AML-193 (cell line): ENCODE measurements around the gene NPSR1.
"Not testable (repeated sequence)": the region's sequence is repeated elsewhere in the genome, so short reads cannot be mapped to it uniquely, and the experiment has no call there.

Experiments
- DNase-seq, 2 experiments: peaks; one replicate each; lab custom pipeline; 2025; lab: John Stamatoyannopoulos, UW

The NPSR1 gene, protein sequence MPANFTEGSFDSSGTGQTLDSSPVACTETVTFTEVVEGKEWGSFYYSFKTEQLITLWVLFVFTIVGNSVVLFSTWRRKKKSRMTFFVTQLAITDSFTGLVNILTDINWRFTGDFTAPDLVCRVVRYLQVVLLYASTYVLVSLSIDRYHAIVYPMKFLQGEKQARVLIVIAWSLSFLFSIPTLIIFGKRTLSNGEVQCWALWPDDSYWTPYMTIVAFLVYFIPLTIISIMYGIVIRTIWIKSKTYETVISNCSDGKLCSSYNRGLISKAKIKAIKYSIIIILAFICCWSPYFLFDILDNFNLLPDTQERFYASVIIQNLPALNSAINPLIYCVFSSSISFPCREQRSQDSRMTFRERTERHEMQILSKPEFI

GRCh38 chr7:34657632-34658268 lies at the start of gene NPSR1:
TSS of gene NPSR1 (plus strand) at chr7:34658218. CDS start at chr7:34658413, 195 bp downstream.
- no peak for DNase-seq

DNA sequence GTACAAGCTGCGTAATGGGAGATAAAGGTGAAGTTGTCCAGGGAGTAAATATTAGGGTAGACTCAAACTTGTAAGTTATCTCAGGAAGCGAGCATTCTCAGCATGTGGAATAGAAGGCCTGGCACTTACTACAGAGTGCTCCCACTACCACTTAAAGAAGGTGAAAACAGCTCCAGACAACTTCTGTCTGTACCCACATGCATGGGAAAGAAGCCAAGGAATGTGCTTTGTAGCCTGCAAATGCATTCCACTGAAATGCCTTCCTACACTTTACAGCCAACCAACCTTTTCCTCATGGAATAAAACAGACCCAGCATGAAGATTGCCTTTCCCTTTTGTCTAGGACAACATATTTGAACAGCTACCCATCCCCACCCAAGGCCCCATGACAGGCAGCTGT lies 45.4 kb upstream of the NPSR1 start:
- no peak for DNase-seq

- DNase-seq = no peak
These were observed 37.6 kb upstream of the NPSR1 start for GRCh38 chr7:34620425-34620824.

DNA sequence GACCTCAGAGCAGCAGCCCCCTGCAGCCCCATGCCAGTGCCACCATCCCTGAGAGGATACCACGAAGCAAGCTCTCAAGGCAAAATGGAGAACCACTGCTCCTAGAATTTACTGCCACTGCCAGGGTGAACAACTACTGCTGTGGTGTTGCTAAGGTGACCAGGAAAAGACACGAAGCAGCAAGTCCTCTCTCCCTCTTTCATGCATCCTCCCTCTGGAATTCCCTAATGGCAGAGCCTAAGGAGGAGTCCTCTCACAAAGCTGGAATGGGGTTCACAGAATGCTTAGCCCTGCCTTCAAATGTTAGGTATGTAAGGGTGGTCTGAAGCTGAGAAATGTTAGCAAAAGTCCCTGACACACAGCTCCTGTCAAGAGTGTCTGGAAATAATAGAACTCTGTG lies 35.8 kb upstream of the NPSR1 start:
- no peak for DNase-seq

- no peak for DNase-seq
These were observed 35.2 kb upstream of the NPSR1 start for GRCh38 chr7:34622771-34623250.

DNA sequence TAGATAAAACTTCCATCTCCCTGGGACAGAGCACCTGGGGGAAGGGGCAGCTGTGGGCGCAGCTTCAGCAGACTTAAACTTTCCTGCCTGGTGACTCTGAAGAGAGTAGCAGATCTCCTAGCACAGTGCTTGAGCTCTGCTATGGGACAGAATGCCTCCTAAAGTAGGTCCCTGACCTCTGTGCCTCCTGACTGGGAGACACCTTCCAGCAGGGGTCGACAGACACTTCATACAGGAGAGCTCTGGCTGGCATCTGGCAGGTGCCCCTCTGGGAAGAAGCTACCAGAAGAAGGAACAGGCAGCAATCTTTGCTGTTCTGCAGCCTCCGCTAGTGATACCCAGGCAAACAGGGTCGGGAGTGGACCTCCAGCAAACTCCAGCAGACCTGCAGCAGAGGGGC lies 29.4 kb upstream of the NPSR1 start:
- DNase-seq = not testable (repeated sequence)

DNA sequence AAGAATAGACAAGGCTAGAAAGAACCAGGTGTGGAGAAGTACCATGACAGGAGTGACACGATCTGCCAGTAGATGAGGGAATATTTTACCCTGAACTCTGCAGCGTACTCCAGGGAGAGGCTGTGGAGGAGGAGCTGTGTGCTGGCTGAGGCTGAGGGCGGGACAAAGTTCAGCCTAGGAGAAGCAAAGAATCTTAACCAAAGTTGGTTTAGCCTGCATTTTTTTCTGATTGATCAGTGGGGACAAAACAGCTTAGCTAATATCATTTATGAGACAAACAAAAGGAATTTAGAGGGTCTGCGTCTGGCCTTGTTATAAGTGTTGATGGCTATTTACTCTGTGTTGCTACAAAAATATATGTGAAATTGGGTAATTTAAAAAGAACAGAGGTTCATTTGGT lies 5.2 kb upstream of the NPSR1 start:
- no peak for DNase-seq

GRCh38 chr7:34653787-34654186 lies 4.2 kb upstream of the NPSR1 start:
- DNase-seq = no peak

DNA sequence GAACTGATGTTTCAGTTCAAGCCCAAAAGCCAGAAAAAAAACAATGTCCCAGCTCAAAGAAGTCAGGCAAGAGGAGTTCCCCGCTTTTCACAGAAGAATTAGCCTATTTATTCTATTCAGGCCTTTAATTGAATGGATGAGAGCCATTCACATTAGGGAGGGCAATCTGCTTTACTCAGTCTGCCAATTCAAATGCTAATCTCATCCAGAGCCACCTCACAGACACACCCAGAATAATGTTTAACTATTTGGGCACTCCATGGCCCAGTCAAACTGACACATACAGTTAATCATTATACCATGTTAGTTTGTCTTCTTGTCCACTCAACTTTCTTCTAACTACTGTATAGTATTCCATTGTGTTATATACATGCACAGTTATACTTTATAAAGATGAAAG lies 2.6 kb upstream of the NPSR1 start:
- no peak for DNase-seq

GRCh38 chr7:34656041-34656440 lies 2.0 kb upstream of the NPSR1 start:
- no peak for DNase-seq

- no peak for DNase-seq
These were observed 1.6 kb downstream of the NPSR1 start for GRCh38 chr7:34659472-34660075.

DNA sequence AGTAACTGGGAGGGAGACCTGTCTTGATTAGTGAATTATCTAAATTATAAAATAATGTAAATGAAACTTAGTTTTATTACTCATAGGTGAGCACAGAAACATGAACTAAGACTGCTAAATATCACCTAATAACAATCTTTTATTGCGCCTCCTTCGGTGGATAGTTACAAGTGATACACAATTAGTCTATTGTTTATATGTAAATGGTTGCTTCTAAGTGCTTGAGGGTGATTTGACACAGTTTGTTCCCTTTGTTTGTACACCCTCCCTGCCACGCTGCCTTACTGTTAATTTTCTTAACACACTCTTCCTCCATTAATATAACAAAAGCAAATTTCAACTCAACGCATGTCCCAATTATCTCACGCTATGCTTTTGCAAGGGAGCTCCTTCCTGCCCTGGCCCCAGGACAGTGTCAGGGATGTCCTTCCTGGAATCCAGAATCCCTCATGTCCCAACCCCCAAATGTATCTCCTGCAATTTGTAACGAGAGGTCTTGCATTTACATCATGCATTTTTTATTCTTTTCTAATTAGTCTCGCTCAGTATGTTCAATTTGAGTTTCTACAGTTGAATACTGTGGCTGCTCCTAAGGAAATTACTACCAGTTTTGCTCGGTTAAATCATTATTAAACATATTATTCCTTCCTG lies 4.2 kb downstream of the NPSR1 start:
- no peak for DNase-seq

- no peak for DNase-seq
These were observed 6.7 kb downstream of the NPSR1 start for GRCh38 chr7:34664755-34665154.

- DNase-seq = no peak
These were observed 14.4 kb downstream of the NPSR1 start for GRCh38 chr7:34672430-34672829.

GRCh38 chr7:34673066-34673465 lies 15.0 kb downstream of the NPSR1 start:
- no peak for DNase-seq

DNA sequence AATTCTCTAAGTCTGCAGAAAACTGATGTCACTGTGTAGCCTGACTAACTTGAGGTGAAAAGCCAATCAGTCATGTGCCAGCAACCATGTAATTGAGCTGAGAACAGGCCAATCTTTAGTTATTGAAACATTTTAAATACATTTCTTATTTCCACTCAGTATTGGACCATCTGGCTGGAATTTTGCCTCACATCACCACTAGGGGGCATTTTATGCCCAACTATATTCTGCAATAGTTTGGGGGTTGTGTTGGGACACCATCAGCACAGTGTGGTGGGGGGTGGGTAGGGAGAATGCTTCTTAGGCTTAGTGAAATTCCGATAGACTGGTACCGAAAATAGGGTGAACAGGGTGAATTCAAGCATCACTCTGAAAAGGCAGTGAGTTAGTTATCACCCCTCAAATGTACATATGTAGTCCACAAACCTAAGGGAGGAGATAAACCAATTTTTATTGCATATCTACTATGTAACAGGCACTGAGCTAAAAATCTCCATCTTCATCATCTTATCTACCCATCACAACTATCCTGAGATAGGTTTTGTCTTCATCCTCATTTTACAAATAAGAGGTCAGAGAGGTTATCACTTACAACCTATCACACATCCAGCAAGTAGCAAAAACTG lies 17.8 kb downstream of the NPSR1 start:
- no peak for DNase-seq

DNA sequence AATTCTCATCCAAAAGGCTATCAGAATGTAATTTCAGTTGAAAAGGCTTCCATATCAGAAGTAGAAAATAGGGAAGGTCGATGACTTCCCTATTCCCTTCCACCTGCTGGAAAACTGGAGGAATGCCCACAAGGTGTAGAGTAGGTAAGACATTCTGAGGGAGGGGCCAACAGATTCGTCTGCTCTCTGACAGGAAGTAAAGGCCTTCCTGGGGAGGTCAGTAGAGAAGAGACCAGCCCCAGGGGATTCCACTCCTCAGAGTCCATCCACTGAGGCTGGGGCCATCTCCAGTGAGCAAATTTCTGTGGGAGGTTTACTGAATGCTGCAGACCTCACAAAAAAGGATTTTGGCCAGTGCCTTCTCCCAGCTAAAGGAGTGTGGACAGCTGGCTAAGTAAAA lies 19.5 kb downstream of the NPSR1 start:
- no peak for DNase-seq

DNA sequence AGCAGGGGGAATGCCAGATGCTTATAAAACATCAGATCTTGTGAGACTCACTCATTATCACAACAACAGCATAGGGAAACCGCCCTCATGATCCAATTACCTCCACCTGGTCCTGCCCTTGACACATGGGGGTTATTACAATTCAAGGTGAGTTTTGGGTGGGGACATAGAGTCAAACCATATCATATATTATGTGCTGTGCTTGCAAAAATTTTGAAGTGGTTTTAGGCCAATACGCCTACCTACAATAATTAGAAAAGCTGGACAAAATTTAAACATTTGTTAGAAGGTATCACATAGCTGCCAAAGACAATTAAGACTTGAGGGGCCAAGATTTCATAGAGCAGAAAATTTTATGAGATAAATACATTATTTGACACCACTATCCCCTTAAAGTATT lies 29.5 kb downstream of the NPSR1 start:
- no peak for DNase-seq

- DNase-seq = no peak
These were observed 38.4 kb downstream of the NPSR1 start for GRCh38 chr7:34696415-34696814.

- no peak for DNase-seq
These were observed 51.8 kb downstream of the NPSR1 start for GRCh38 chr7:34709771-34710170.

GRCh38 chr7:34718867-34719266 lies 60.8 kb downstream of the NPSR1 start:
- DNase-seq = no peak

DNA sequence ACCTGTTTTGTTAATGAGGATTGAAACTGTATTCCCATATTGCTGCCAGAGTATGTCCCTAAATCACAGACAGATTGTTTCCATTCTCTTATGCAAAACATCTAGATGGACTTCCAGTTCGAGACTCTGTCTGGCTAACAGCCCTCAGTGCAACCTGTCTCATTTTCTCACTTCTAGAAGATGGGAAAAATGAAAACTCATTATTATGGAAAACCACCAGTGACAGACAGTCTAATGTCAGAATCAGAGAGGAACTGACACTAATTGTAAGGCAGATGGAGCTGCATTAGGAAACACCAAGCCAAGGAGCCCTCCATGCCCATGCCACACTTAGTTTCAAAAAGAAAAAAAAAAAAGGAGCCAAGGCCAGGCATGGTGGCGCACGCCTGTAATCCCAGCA lies 61.6 kb downstream of the NPSR1 start:
- DNase-seq = no peak
